NCI-H82 (cell line): ENCODE results near the gene TSPAN18.

Experiments
- DNase-seq: peaks from one replicate; lab custom pipeline; 2025; lab: John Stamatoyannopoulos, UW

The TSPAN18 gene

GRCh38 chr11:44711113-44711786 lies 15.5 kb upstream of the TSPAN18 start:
- peak; percentile 80 for DNase-seq

DNA sequence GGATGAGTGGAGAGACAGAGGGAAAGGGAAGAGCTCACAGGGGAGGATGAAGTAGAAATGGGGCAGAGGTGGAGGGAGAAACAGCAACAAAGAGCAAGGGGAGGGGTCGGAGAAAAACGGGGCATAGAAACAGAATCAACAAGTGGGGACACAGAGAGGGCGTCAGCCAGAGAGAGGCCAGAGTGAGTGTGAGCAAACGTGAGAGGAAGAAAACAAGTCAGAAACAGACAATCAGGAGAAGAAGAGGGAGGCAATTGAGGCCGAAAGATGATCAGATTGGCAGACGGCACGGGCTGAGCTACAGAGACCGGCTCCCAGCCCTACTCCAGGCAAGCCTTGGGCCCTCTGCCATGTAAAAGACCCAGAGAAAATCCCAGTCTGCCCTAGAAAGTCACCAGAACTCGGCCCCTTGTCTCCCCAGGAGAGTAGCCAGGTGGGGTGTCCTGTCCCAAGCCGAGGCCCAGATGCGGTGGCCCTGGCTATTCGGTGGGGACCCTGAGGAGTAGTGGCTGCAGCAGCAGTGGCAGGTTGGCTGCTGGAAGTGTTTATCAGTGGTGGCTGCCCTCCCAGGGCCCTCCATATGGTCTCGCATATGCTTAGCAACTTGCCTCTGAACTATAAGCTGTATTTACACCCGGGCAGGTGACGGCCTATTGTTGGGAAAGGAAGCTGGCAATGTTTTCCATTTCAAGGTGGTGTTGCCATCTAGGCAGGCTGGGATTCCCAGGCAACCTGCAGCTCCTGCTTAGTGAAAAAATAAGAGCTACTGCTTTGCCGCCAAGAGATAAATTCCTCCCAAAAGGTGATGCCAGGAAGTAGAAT lies 14.8 kb upstream of the TSPAN18 start:
- peak; percentile 95 for DNase-seq

GRCh38 chr11:44713022-44713421 lies 13.7 kb upstream of the TSPAN18 start:
- DNase-seq = no peak

DNA sequence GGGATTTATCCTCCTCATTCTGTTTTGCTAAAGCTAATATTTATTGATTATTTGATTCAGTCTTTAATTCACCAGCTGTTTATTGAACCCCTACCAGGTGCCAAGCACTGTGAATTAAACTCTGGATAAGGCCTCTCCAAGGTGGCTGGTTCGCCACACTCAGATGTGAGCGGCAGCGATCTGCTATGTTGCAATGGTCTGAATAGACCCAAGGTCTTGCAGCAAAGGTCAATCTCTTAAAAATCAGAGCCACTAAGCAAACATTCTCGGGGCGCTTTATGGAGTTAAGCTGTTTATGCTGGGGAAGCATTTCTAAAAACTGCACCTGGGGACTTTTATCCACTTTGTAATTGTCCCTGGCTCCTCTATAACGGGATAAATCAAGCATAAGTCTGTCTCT lies 10.5 kb upstream of the TSPAN18 start:
- peak; percentile 79 for DNase-seq

DNA sequence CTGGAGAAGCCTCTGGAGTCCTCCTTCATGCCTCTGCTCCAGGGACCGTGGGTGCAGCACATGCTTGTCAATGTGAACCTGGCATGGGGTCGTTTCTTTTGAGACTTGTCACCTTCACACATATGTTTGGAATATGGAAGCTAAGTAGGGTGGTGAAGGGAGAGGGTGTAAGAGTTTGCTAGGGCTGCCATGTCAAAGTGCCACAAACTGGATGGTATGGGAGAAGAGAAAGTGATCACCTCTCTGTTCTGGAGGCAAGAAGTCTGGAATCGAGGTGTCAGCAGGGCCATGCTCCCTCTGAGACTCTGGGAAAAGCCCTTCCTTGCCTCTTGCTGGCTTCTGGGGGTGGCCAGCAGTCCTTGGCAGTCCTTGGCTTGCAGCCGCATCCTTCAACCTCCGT lies 8.7 kb upstream of the TSPAN18 start:
- no peak for DNase-seq

DNA sequence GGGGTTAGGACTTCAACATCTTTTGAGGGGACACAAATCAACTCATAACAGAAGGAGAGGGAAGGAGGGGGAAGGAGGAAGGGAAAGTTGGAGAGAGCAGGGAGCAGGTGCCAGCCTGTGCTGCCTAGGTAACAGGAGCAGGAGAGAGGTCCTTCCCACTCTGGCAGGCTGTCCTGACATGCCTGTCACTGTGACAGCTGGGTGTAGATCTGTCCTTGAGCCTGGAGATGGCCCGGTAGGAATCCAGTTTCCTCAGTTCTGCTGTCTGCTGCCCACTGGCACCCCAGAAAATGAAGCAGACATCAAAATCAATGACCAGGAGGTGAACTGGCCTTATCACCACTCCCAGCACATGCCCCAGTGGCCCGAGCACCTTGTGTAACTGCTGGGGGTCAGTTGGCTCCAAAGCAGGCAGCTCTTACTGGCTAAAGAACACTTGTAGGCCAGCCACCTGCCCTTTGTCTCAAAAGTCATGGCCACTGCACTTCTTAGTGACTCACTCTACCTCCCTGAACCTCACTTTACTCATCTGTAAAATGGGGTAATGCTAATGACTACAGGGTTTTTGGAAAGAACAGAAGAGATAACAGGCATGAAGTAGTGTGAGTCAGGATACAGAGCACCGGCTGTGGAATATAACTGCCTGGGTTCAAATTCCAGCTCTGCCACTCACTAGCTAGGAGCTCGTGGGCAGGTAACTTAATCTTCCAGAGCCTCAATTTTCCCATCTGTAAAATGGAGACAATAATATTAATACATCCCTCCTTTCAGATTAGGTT lies 8.0 kb upstream of the TSPAN18 start:
- DNase-seq = peak; percentile 50

DNA sequence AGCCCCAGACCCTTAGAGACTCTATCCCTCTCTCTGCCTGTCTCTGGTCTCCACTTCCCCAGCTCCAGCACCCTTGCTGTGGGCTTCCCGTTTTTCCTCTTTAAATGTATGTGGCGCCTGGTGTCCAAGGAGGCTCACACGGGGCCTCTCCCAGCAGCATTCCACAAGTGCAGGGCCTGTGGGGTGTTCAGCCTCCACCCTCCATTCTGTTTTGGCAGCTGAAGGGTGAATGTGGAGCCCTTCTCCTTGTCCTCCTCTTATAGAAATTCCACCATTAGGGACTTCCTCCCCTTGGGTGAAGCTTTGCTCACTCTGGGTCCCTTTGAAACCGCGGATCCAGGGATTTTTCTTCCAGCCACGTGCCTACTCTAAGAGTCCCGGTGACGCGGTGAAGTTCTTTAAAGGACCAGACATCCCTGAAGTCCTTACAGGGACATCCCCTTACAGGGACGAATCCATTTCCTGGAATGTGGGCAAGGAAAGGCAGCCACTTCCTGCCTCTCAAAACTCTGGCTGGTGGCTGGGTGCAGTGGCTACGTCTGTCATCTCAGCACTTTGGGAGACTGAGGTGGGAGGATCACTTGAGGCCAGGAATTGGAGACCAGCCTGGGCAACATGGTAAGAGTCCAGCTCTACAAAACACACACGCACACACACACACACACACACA lies 1.6 kb upstream of the TSPAN18 start:
- DNase-seq = peak; percentile 11

GRCh38 chr11:44725757-44726282 lies 942 bp upstream of the TSPAN18 start:
- peak; percentile 45 for DNase-seq

DNA sequence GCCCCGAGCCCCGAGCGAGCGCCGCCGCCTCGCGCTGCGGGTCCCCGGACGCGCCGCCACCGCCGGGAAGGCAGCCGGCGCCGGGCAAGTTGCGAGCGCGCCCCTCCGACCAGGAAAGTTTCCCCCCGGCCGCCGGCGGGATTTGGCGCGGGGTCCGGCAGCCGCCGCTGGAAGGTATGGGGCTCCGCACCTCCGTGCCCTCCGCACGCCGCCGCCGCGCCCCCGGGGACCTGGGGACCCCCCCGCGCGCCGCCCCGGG lies 281 bp downstream of the TSPAN18 start:
- DNase-seq = no peak

- peak; percentile 86 for DNase-seq
Observed at GRCh38 chr11:44727373-44728287, 868 bp downstream of the TSPAN18 start.

- peak; percentile 50 for DNase-seq
Observed at GRCh38 chr11:44728491-44728910, 1.7 kb downstream of the TSPAN18 start.

- no peak for DNase-seq
Observed at GRCh38 chr11:44729063-44729462, 2.3 kb downstream of the TSPAN18 start.

GRCh38 chr11:44729713-44730112 lies 3.0 kb downstream of the TSPAN18 start:
- DNase-seq = no peak

DNA sequence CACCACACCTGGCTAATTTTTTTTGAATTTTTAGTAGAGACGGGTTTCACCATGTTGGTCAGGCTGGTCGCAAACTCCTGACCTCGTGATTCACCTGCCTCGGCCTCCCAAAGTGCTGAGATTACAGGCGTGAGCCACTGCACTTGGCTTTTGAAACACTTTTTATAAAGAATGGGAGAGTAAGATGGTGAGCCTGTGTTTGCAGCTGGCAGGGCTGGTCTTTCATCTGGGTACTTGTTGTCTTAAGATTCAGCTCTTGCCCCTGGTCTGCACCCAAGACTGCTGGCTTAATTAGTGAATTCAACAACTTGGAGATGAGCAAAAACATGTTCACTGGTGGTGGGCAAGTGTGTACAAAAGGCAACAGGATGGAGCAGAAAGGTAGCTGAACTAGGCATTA lies 4.0 kb downstream of the TSPAN18 start:
- no peak for DNase-seq

DNA sequence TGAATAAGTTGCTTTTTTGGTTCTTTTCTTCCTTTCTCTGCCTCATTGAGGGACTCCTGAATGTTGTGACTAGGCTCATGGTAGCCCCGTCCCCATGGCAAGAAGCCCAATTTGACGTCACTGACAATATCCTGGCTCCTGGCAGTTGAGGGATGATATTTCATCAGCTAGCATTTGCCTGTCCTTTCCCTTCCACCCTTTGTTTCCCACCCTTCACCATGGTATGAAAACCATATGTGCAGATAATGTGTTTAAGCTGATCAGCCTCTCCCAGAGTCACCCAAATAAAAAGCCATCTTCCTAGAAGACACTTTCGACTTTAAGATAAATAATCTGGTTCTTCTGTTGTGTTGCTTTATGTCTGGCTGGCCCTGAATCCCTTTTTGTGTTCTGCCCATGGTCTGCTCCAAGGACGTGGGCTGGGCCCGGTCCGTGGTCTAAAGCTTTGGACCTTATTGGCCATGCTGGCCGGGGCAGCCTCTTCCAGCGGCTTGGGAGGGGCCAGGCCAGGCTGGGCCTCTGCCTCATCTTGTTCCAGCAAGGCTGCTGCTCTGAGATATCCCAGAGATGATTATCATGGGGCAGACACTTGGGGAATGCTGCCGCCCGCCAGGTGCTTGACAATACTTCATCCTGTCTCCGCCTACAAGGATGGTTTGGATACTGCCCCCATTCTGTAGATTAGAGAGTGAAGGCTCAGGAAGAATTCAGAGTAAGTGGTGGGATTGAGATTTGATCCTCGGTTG lies 5.1 kb downstream of the TSPAN18 start:
- peak; percentile 80 for DNase-seq

- DNase-seq = peak; percentile 49
Observed at GRCh38 chr11:44732564-44732963, 5.8 kb downstream of the TSPAN18 start.

DNA sequence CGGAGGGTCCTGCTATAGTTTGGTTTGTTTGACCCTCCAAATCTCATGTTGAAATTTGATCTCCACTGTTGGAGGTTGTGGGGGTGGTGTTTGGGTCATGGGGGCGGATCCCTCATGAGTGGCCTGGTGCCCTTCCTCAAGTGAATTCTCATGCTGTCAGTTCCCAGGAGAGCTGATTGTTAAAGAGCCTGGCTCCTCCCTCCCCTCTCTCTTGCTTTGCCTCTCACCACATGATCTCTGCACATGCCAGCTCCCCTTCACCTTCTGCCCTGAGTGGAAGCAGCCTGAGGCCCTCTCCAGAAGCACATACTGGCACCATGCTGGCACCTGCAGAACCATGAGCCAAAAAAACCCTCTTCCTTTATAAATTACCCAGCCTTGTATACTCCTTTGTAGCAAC lies 7.1 kb downstream of the TSPAN18 start:
- no peak for DNase-seq

DNA sequence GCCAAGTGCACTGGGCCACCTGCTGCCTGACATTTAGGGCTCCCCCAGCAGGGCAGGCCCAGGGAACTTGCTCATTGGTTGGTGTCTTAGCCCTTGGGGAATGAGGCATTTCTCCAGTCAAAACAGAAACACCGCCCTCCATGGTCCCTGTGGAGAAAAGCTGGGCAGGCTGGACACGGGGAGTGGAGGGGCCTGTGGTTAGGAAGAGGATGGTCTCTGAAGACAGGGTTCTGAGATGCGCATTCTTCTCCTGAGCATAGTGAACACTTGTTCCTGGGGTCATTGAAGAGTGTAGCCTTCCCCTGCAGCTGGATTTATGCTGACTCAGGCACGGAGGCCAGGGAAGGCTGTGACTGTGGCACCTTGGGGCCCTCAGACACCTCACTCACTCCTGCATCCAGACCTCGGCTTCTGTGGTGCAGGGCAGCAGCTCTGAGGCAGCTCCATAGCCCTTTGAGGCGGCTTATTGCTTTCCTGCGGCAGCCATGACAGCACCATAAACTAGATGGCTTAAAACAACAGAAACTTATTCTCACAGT lies 8.2 kb downstream of the TSPAN18 start:
- no peak for DNase-seq

- DNase-seq = no peak
Observed at GRCh38 chr11:44736791-44737190, 10.0 kb downstream of the TSPAN18 start.
